NOMO-1 treated with dmso at 0.1 percent for 144 hours (cell line): ENCODE data around the gene SST.

ENCODE experiments used
- DNase-seq: peaks from one replicate; lab custom pipeline; 2025; ENCODE audit not compliant: unreplicated experiment; lab: John Stamatoyannopoulos, UW

Gene SST

DNA sequence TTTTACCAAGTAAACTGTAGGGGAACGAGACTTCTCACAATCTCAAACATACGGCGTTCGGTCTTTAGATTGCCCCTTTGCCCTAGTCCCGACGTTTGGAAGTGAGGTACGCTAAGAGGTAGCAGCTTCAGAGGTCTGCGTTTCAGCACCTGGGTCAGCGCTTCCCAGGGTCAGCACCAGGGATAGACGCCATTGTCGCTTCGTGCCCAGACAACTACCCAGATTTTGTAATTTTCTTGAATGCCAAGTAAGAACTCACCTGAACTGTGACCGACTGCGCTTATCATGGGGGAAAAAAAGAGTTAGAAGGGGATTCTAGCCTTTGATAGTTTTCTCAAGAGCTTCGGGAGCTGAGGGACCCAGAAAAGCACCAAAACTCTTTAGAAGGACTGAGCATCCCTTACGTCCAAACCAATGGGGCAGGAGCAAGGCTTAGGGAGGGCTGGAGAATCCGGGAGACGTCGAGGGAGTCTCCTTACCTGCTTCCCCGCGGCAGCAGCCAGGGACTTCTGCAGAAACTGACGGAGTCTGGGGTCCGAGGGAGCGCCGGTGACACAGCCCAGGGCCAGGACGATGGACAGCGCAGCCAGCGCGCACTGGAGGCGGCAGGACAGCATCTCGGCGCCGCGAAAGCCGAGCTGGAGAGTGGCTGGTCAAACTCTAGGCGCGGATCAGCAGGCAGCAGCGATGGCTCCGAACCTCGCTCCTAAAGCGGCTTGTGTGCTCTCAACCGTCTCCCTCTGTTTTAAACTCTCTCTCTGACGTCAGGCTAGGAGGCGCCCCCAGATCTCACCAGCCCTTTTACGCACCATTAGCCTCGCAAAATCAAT lies at the start of gene SST:
SST (minus strand) TSS at position 720 of the 830 bp plus-strand sequence; CDS start at position 617, 103 bp downstream.
- DNase-seq, result no peak

DNA sequence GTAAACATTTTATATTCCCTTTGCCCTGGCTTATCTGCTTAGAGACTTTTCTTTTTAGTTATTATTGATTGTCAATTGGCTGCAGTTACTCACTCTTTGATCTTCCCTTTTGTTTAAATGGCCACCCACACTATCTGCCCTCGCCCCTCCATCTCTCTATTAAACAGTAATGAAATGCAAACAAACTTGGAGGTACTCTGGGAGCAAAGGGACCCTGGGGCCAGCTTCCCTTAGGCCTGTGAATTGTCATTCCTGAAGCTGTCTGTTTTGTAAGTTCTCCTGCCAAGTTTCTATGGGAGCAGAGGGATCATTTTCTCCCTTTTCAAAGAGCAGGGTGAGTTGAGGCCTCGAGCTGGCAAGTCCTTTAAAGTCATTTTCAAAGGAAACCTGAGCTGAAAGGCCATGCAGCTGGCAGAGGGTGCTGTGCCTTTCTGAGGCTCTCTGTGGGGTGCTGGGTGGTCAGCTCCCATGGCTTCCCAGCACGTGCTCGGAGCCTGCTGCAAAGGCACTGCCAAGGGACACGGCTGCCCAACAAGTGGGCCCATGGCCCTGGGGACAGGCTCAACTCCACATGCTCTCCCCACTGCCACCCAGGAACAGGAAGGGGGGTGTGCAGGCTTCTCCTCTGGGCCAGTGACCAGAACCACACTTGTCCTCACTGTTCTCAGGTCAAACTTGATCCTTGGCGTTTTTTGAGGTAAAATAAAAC lies 49.6 kb upstream of the SST start:
- no peak for DNase-seq

DNA sequence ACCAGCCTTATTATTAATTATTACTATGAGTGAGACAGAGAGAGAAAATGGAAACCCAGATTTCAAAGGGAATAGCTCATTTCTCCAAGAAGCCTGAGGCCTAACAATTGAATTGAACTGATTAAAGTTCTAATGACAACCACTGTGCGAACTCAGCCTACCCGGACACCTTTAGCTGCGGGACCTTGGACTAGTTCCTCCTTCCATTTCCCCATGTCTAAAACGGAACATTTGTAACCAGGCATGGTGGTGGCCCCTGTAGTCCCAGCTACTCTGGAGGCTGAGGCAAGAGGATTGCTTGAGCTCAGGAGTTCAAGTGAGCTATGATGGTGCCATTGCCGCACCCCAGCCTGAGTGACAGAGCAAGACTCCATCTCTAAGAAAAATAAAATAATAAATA lies 48.6 kb upstream of the SST start:
- DNase-seq, result no peak

DNA sequence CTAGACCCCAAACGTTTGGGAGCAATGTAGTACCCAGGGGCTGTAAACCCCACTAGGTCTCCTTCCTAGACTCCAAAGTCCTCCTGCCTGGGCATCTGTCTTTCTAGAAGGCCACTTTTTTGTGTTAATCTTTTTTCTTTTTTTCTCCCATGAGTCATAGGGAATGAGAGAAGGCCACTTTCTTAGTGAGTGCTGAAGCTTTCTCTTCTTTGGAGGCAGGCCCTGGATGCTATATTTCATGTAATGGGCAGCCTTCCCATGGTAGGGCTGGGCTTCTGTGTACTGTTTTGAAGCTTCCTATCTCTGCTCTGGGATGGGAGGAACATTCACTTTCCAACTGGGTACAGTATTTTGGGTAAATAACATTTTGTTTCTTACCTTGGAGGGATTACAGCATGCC lies 47.4 kb upstream of the SST start:
- DNase-seq, result no peak

DNA sequence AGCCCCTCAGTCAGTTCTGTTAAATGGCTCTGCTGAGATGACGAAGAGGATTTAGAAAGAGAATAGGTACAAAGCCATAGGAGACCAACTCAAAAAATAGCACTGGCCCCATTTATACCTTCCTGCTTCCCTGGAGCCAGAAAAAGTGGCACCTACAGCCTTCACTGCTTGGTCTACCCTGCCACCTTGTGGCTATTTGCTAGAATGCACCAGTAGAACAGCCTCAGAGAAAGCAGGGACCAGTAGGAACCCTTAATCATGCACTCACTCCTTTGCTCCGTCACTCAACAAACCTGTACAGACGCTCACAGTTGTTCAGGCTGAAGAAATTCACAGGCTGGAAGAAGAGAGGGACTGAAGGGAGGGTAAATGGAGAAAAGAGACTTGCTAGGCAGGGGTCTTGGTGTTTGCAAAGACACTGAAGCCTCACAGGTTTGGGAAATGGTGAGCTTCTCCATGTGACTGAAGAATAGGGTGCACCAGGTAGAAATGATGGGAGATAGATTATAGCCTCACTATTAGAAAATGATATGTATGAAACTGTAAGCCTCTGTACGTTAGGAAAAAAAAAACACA lies 44.3 kb upstream of the SST start:
- DNase-seq, result peak; percentile 58

DNA sequence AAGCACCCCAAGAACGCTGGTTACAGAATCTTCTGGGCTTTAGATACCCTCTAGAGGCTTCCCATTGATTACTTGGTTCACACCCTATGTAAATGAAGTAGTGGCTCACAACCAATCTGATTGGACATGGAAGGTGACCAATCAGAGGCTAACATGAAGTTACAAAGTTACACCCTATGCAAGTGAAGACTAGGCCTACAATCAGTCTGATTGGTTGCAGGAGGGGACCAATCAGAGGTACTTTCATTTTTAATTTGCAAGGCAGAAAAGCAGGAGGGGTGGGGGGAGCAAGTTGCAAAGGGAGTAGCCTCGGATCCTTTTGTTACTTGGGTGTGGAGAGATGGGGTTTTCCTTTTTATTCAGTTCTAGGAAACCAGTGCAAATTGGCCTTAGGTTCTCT lies 43.3 kb upstream of the SST start:
- no peak for DNase-seq

DNA sequence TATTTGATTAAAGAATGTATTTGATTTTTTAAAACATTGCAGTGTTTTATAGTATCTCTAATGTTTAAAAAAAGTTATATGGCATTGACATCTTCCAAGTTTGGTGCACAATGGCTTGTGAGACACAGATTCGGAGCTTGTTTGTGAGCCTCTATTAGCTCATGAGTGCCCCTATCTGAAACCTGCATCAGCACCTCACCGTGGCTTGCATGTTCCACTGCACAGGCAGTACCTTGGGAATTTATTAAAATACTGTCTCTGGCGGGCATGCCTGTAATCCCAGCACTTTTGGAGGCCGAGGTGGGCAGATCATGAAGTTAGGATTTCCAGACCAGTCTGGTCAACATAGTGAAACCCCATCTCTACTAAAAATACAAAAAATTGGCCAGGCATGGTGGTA lies 39.0 kb upstream of the SST start:
- DNase-seq, result no peak

DNA sequence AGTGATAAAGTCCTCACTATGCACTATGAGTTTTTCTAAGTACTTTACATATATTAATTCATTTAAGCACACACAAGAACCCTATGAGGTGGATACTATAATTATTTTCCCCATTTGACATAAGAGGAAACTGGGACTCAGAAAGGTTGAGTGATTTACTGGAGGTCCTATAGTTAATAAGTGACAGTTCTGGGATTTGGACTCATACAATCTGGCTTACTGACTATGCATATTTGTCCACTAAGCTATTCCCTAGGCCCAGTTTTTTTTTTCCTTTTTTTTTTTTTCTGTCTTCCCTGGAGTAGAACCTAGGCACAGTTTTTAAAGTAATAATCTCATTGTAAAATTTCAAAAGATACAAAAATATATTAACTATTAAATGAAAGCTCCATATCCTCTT lies 38.5 kb upstream of the SST start:
- no peak for DNase-seq

DNA sequence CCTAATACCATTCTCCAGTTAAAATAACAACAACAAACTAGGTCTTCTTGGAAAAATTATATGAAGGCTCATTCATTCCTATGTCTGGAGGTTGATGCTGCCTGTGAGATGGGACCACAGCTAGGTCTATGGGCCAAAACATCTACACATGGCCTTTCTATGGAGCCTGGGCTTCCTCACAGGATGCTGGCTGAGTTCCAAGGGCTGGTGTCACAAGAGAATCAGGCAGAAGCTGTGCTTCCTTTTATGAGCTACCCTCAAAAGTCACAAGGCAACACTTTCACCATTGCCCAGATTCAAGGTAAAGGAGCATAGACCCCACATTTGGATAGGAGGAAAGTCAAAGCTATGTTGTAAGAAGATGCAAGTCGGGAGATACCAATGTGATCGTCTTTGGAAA lies 36.8 kb upstream of the SST start:
- DNase-seq, result no peak

DNA sequence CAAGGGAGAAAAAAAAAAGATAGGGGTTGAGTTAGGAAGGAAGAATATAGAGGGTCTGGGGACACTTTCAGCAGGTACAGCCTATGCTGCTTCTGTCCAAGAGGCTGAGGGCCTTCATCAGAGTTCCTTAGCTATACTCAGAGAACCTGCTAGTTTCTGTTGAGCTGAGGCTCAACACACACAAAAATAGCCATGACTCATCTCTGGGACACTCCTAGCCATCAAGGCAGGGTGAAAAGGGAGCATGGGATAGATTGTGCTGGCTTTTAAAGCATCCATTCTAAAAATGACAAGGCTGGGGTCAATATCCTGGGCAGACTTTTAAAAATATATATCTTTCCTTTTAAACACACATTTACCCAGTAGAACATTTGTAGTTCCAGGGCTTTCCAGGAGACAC lies 35.0 kb upstream of the SST start:
- DNase-seq, result no peak

DNA sequence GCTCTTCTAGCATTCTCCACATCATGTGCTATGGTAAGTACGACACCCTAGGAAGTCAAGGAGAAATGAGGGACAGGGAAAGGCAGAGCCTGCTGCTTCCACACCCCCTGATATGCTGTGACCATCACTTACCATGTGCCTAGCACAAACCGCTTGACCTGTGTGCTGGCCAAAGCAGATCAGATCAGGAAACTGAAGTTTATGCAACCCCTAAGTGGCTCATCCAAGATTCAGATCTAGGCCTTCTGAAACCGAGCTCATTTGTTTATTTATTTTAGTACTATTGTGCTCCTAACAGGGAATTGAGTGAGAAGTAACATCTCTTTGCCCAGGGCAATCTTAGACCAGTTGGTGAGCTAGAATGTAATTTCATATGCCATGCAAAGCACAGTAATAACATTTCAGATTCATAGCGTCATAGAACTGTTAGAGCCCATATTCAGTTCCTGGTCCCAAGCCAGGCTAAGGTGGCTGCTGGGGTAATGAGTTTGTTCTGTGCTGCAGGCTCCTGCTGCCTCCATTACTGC lies 32.4 kb upstream of the SST start, which contains the start of gene RTP2:
RTP2 (minus strand) TSS at position 51 of the 527 bp plus-strand sequence. CDS start 429 bp downstream, outside the sequence.
- no peak for DNase-seq

DNA sequence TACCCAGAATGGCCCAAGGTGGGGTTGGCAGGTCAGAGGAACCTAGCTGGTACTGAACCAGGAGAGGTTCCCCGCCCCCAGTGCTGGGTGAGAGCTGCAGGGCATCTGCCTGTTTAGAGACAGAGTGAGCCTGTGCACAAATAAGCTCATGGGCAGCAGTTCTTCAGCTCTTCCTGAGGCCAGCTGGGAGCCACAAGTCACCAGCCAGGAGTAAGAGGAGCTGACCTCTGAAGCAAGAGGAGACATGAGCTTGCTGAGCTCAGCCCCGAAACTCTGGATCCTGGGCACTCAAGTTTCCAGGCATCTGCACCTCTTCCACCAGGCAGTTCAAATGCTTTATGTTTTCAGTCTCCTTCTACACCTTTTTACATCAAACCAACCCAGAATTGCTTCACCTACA lies 30.1 kb upstream of the SST start:
- no peak for DNase-seq

DNA sequence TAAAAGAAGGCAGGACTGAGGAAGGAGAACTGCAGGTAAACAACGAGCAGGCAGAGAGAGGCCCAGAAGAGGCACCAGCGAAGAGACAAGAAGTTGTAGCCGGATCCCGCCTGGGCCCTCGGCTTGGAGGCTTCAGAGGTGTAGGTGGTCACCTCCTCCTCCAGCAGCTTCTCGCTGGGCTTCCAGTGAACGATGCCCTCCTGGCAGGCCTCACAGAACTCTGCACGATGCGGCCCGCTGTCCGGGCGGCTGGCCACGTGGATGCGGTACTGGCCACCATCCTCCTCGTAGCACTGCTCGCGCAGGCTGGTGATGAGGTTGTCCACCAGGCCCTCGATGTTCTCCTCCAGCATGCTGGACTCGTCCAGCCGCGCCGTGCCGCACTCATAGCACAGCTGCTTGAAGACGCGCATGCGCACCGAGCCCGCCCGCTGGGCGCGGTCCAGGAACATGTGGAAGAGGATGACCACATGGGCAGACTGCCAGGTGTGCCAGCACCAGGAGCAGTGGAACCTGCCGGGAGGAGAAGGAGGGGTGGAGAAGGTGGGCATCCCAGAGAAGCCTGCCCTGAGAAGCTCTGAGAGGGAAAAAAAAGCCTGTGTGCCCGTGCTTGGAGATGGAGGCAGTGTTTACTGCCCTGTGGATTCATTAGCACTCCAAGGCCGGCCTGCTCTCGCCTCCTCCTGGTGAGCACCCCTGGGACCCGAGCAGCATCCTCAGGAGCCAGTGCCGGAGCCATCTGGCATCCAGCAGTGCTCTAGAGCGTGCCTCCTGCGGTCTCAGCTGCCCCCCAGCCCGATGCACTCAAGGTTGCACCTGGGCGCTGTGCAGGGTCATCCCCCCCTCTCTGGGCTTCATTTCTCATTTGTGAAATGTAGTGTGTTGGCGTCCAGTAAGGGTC lies 28.6 kb upstream of the SST start:
- no peak for DNase-seq

DNA sequence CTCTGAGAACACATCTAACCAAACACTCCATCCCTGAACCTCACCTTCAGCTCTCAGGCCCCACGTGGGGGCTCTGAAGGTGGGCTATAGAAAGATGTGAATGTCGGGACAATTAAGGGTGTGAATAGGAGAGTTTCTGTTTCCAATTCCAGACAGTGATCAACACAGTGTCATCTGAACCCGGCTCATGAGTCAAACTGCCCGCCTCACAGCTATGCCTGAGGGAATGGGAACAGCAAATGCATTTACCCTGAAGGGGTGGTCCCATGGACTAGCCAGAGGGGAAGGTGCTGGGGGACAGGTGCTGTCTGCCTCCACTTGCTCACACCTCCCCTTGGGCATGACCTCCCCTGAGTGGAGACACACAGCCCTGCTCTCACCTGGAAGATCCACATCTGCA lies 25.8 kb upstream of the SST start:
- no peak for DNase-seq

DNA sequence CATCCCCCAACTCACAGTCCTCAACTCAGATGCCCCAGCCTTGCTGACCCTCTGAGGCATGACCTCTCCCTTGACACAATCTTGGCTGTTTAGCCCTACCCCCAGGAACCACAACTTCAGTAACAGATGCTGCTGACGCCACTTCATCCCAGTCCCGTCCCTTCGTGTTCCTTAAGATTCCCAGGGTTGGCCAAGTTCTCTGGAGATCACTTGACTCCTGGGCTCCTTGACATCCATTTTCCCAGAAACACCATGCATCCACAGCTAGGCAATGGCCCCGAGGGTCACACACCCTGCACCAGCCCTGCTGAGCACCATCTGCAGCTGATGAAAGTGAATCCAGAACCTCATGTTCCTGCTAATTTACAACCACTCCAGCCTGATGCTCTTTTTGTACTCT lies 25.3 kb upstream of the SST start:
- no peak for DNase-seq

DNA sequence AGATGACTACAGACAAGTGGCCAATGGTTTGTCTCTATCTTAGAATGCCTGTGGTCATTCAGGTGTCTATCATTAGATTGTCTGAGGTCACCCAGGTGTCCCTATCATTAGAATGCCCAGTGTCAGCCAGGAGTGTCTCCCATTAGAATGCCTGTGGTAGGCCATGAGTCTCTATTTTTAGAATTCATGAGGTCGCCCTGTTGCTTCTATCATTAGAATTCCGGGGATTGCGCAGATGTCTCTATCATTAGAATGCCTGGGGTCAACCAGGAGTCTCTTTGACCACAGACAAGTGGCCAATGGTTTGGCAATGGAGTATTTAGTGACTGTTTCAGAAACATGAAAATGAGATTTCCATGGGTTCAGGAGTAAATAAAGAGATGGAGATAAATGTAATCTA lies 24.6 kb upstream of the SST start:
- DNase-seq, result no peak

DNA sequence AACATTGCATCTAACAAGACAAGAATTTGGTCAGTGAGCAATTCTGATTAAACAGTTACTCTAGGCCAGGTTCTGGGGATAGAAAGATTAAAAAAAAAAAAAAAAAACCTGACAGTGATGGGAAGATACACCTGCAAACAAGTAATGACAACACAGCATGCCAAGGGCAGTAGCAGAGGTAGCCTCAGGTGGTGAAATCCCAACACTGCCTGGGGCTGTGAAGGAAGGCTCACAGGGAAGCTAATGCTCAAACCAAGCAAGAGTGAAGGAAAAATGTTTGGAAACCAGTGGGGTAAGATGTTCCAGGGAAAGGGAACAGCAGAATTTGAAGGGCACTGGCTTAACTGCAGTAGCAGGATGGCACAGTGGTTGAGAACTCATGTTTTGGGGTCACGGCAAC lies 23.2 kb upstream of the SST start:
- DNase-seq, result no peak

DNA sequence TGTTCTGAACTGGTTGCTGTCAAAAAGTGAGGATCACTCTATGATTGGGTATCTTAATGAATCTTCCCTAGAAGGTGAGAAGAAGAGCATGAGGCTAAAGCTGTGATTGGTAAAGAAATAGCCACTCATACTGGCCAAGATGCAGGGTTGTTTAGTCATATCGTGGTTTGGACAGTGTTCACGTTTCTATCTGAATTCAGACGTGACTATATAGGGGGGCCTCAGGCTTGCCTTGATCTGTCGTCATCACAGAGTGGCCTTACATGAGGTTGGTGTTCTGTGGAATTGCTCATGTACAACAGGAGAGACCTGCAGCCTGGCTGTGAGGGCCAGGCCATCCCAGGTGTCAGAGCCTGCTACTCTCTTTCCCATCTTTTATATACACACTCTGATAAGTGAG lies 19.8 kb upstream of the SST start:
- no peak for DNase-seq

DNA sequence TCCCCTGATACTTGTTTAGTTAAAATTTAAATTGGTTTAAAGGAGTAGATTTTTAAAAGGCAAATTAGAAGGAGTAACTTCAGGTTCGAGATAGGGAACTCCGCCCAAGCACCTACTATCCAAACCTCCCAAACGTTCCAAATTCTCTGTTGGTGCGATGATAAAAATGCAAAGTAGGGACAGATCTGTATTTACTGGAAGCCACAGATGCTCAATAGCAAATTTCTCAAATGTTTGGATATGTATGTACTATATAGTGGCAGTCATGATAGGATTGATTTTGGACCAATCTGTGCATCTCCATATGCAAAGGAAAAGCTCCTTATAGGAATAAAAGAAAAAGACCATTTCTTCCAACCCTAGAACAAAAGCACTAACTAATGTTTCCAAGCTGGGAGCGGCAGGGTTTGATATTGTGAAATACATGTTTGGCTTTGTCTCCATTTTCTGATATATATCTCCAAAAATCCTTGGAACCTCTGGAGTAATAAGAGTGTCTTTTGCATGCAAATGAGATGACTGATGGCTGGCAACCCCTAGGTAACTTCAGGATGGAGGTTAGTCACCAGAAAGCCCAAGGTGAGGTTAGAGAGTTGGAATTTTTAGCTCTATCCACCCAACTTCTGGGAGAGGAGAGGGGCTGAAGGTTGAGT lies 16.6 kb upstream of the SST start:
- no peak for DNase-seq

DNA sequence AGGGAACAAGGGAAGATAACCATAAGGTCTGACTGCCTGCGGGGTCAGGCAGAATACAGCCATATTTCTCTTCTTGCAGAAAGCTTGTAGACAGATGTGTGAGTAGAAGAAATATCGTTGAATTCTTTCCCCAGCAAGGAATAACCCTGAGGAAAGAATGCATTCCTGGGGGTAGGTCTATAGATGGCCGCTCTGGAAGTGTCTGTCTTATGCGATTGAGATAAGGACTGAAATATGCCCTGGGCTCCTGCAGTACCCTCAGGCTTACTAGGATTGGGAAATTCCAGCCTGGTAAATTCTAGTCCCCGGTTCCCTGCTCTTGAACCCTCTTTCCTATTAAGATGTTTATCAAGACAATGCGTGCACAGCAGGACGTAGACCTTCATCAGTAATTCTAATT lies 15.8 kb upstream of the SST start:
- no peak for DNase-seq
